HG02759 (cell line): ENCODE data around the gene DDX39A.
"Not testable (repeated sequence)": the region's sequence is repeated elsewhere in the genome, so short reads cannot be mapped to it uniquely, and the experiment has no call there.

ENCODE experiments used
- ATAC-seq: cut with Tn5 transposase; IDR thresholded peaks from one replicate; pipeline ENCODE4 v1.9.1; 2021; ENCODE audit warnings: mild to moderate bottlenecking, moderate library complexity; ENCODE audit not compliant: unreplicated experiment

The DDX39A gene

DNA sequence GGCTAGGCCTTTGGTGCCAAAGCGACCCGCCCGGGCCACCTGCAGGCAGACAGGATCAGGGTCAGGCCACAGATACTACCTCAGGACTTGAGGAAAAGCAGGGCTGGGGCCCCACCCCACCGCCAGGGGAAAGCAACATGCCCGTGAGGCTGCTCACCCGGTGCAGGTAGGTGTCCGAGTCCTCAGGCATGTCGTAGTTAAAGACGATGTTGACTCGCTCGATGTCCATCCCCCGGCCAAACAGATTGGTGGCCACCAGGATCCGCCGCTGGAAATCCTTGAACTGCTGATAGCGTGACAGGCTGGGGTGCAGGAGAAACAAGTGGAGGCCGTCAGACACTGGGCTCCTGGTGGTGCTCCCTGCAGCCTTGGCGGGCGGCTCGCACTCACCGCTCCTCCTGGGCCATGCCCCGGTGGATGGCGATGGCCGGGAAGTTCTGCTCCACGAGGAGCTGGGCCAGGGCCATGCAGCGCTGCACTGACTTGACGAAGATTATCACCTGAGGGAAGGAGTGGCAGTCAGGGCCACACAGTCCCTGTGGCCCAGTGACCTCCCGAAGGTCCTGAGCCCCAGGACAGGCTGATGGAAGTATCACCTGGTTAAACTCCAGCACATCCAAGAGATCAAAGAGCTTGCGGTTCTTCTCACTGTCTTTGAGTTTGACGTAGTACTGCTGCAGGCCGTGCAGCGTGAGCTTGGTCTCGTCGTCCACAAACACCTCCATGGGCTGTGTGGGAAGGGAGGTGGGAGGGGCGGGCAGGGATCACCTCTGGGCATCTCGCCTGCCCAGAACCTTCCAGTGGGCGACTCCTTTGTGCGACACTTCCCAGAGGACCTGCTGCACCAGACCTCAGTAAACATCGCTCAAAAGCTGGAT is 9.8 kb downstream of the DDX39A start:
- no peak for ATAC-seq

DNA sequence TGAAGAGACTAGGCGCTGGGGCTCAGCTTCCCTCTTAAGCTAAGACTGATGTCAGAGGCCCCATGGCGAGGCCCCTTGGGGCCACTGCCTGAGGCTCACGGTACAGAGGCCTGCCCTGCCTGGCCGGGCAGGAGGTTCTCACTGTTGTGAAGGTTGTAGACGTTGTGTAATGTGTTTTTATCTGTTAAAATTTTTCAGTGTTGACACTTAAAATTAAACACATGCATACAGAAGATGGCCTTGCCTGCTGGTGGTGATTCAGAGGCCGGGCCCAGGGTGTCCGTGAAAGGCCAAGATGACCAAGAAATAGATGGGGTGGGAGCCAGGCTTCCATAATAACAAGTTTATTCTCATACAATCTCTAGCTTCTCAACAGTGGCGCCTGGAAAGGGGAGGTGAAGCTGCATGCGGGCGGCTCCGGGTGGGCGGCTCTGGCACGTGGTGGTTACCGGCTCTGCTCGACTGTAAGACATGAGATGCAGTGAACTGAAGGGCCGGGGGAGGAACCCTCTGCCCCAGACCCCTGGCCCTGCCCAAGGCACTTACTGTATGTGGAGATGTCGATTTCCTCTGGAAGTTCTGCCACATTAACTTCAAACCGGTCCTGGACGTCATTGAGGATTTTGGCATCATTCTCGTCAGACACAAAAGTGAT is 10.5 kb downstream of the DDX39A start:
- no peak for ATAC-seq

DNA sequence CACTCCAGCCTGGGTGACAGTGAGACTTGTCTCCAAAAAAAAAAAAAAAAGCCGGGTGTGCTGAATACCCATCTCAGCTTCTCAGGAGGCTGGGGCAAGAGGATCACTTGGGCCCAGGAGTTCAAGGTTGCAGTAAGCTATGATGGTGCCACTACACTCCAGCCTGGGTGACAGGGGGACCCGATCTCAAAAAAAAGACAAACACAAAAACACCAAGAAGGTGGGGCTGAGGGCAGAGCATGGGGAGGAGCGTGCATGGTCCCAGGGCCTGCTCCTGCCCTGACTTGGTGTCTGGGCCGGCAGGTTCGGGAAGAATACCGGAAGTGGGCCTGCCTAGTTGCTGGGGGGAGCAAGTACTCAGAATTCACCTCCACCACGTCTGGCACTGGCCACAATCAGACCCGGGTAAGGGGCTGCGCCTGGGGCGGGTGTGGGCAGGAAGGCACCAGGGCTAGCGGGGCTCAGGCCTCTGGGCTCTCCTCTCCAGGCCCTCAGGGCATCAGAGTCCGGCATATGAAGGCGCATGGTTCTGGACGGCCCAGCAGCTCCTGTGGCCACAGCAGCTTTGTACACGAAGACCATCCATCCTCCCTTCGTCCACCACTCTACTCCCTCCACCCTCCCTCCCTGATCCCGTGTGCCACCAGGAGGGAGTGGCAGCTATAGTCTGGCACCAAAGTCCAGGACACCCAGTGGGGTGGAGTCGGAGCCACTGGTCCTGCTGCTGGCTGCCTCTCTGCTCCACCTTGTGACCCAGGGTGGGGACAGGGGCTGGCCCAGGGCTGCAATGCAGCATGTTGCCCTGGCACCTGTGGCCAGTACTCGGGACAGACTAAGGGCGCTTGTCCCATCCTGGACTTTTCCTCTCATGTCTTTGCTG is 11.3 kb downstream of the DDX39A start:
- ATAC-seq: no peak

DNA sequence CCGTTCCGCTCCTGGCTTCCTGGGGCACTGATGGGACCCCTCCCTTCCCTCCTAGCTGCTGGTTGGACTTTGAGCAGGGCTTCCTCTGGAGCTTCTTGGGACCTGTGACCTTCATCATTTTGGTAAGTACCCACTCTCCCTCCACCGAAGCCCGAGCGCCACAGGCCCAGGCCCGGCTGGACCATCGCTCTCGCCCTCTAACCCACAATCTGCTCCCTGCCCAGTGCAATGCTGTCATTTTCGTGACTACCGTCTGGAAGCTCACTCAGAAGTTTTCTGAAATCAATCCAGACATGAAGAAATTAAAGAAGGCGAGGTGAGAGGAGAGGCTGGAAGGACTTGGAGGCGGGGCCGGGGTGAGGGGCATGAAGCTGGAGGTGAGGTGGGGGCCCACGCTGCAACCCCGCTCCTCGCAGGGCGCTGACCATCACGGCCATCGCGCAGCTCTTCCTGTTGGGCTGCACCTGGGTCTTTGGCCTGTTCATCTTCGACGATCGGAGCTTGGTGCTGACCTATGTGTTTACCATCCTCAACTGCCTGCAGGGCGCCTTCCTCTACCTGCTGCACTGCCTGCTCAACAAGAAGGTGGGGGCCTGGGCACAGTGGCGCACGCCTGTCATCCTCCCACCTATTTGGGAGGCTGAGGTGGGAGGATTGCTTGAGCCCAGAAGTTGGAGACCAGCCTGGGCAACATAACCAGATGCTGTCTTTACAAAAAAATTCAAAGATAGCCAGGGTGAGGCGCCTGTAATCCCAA is 12.3 kb downstream of the DDX39A start:
- ATAC-seq: no peak

DNA sequence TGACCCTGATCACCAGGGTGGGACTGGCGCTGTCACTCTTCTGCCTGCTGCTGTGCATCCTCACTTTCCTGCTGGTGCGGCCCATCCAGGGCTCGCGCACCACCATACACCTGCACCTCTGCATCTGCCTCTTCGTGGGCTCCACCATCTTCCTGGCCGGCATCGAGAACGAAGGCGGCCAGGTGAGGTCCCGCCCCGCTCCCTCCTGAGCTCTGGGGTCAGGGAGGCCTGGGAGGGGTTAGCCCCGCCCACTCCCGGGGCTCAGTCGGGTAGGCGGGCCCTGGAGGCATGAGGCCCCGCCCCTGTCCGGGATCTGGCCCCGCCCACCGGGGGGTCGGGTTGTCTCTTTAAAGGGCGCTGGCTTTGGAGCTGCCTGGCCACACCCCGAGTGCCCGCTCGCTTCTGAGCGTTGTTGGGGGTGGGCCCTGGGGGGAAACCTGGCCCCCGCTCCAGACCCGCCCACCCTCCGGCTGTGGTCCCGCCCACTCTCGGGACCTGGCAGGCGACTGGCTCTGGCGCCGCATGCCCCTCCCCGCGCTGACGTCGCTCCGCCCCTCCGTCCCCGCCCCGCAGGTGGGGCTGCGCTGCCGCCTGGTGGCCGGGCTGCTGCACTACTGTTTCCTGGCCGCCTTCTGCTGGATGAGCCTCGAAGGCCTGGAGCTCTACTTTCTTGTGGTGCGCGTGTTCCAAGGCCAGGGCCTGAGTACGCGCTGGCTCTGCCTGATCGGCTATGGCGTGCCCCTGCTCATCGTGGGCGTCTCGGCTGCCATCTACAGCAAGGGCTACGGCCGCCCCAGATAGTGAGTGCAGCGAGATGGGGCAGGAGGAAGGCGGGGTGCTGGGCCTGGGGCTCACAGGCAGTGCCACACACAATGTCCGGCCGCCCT is 13.1 kb downstream of the DDX39A start:
- ATAC-seq: peak; percentile 78

DNA sequence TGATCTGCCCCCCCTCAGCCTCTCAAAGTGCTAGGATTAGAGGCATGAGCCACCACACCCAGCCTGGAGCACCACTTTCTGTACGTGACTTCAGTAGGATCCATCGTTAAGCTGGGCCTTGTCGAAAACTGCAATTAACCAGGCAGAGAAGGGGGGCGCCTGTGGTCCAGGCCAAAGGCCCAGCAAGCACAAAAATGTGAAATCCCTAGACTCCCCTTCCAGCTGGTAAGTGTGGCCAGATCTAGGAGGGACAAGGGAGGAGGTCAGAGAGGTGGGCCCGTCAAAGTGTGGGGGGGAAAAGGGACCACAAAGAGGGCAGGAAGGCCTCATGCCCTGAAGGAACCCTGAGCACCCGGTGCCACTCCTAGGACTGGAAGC is 13.8 kb downstream of the DDX39A start:
- ATAC-seq: no peak

DNA sequence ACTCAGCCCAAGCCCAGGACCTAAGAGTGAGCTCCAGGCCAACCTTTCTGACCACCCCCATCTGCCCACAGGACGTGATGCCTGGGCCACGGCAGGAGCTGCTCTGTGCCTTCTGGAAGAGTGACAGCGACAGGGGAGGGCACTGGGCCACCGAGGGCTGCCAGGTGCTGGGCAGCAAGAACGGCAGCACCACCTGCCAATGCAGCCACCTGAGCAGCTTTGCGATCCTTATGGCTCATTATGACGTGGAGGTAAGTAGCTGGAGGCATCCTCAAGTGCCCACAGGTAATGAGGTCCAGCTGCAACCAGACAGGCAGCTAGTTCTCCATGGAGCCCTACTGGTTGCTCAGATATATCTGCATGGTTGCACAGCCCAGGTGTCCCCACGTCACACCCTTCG is 14.8 kb downstream of the DDX39A start:
- ATAC-seq: no peak

DNA sequence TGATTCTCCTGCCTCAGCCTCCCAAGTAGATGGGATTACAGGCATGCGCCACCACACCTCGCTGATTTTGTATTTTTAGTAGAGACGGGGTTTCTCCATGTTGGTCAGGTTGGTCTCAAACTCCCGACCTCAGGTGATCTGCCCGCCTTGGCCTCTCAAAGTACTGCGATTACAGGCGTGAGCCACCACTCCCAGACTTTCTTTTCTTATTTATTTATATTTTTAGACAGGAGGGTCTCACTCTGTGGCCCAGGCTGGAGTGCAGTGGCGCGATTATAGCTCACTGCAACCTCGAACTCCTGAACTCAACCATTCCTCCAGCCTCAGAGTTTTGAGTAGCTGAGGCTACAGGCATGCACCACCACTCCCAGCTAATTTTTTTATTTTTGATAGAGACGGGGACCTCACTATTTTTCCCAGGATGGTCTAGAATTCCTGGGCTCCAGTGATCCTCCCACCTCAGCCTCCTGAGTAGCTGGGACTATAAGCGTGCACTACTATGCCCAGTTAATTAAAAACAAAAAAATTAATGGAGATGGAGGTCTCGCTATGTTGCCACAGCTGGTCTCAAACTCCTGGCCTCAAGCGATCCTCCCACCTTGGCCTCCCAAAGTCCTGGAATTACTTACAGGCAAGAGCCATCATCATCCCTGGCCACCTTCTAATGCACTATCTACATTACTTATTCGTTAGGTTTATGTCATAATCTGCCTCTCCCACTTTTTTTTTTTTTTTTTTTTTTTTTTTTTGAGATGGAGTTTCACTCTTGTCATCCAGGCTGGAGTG is 15.8 kb downstream of the DDX39A start:
- ATAC-seq: not testable (repeated sequence)

DNA sequence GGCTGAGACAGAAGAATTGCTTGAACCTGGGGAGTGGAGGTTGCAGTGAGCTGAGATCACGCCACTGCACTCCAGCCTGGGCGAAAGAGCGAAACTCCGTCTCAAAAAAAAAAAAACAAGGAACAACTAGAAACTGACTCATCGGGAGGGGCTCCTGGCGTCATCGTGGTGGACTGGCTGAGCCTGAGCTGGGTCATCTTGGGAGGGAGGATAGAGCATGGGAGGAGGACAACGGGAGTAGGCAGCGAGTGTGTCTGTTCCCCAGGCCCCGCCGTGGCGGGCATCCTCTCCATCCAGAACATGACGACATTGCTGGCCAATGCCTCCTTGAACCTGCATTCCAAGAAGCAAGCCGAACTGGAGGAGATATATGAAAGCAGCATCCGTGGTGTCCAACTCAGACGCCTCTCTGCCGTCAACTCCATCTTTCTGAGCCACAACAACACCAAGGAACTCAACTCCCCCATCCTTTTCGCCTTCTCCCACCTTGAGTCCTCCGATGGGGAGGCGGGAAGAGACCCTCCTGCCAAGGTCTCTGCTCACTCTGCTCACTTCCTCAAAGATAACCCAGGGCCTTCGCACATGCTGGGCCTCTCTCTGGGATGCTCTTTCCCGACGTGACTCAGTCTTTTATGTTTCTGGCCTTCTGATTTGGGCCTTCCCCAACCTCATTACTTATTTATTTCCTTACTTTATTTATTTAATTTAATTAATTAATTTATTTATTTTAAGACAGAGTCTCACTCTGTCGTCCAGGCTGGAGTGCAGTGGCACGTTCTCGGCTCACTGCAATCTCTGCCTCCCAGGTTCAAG is 16.6 kb downstream of the DDX39A start:
- ATAC-seq: no peak

DNA sequence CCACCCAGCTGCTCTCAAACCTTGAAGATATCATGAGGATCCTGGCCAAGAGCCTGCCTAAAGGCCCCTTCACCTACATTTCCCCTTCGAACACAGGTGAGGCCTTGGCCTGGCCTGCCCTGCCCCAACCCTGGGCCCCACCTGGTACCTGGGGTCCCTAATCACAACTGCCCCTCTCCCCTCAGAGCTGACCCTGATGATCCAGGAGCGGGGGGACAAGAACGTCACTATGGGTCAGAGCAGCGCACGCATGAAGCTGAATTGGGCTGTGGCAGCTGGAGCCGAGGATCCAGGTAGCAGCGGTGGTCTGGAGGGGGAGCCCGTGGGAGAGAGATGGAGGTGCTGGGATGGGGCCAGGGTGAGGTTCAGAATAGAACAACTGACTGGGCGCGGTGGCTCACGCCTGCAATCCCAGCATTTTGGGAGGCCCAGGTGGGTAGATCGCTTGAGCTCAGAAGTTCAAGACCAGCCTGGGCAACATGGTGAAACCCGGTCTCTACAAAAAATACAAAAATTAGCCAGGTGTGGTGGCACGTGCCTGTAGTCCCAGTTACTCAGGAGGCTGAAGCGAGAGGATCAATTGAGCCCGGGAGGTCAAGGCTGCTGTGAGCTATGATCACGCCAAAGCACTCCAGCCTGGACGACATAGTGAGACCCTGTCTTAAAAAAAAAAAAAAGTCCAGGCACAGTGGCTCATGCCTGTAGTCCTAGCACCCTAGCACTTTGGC is 17.5 kb downstream of the DDX39A start:
- no peak for ATAC-seq

DNA sequence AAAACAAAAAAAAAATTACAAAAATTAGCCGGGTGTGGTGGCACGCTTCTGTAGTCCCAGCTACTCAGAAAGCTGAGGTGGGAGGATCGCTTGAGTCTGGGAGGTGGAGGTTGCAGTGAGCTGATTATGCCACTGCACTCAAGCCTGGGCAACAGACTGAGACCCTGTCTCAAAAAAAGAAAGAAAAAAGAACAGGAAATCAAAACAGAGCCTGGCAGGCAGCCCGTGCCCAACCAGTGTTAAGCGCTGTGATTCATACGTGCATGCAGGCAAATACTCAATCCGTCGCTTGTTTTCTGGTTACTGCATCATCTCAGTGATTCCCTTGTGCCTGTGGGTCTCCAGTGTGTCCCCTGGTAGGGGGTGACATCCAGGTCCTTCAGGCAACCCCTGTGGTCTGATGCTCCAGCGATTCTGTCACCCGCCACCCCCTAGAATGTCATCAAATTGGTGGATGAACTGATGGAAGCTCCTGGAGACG is 18.1 kb downstream of the DDX39A start:
- ATAC-seq: no peak

DNA sequence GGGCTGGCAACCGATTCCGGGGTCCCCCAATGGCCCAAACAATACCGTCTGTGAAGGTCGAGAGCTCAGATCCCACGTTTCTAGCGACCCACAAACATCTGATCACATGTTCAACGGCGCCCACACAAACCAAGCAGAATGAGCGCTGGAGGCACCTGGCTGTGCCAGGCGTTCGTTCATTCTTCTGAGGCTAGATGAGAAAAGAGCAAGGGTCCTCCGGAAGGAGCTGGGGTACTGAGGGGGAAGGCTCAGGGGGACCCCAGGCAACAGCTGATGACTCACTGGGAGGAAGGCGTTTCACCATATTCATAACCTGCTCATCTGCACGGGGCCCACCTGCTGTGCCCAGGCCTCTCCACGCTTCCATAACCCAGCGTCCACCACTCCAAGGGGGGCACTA is 22.0 kb downstream of the DDX39A start:
- not testable (repeated sequence) for ATAC-seq

DNA sequence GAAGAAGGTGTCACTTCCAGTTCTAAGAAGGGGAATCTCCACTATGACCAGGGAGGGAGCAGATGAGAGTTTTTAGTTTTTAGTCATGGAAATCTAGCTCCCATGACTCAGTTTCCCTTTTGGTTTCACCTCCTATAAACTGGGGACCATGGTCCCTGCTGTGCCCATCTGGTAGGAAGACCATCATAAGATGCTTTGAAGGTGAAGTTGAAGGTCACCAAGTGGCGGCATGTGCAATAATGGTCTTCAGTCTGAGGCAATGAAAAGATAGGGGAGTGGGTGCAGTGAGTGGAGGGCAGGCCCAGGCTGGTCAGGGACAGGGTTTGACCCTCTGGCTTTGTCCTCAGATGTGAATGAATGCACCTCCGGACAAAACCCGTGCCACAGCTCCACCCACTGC is 22.4 kb downstream of the DDX39A start:
- ATAC-seq: not testable (repeated sequence)

DNA sequence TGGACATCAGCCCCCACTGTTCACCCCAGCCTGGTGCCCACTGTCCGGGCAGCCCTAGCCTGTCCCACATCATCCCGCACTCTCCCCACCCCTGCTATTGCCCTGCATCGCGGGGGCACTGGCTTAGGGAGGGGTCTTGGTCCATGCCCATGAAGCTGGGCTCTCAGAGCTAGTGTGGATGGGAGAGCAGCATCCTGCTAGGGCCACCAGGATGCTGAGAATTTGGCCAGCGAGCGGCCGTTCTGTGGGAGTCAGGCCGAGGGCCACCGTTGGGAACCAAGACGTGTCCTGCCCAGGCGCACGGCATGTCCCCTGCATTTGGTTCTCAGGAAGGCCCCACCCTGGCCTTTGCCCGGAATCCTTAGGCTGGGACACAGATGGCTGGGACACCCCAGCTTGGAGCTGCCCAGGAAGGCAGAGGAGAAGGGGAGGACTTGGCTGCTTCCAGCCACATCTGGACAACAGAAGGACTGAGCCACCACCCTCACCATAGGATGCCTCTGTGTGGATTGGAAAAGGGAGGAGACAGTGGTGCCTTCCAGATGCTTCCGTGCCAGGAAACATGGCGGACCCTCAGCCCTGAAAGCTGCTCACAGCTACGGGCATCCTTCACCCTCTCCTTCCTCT is 23.3 kb downstream of the DDX39A start:
- no peak for ATAC-seq

DNA sequence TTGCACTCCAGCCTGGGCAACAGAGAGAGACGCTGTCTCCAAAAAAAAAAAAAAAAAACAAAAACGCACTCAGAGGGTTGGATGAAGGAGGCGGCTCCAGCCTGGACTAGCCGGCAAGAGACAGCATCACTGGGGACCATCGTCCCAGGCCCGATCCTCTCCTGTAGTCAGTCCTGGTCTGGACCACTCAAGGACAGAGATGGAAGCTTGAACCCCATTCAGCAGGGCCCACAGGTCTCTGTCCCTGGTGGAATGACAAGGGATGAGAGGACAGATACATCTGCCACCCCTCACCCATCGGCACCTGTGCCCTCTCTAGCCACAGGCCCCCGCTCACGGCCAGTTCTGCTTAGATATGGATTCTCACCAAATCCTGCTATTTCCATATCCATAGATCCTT is 23.9 kb downstream of the DDX39A start:
- ATAC-seq: no peak

DNA sequence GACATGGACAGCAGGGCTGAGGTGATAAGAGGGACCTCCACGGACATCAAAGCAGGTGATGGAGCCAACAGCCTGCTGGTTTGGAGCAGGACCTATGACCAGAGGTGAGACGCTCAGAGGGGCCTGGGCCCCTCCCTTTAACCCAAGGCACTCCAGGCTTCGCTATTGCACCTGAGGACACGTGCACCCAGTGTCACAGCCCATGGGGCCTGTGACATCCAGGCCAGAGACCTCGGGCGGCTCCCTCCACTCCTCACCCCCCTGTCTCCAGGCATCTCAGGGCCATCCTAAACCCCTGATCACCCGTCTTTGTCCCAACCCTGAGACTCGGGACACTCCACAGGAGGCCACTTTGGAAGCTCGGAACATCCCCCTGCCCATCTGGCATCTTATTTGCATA is 25.0 kb downstream of the DDX39A start:
- no peak for ATAC-seq

DNA sequence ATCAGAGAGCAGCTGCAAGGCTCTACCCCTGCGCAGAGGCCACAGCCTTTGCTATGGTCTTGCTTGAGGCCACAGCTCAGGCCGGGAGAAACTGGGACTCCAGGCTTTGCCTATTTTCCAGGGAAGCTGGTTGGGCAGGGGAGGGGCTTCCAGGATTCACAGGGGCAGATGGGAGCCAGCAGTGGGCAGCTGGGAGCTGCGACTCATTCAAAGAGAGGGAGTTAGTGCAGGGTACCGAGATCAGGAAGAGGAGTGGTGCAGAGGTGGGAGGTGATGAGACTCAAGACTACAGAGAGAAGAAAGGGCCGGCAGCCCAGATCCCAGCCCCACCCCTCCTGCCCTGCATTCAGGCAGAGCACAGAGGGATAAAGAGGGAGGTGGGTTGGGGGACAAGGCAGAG is 25.8 kb downstream of the DDX39A start:
- no peak for ATAC-seq
